SK-N-SH treated with all-trans-retinoic acid at 6 μM for 48 hours (cell line): Measurements from ENCODE around the gene BCKDHA.
"Not testable (repeated sequence)": the region's sequence is repeated elsewhere in the genome, so short reads cannot be mapped to it uniquely, and the experiment has no call there.

Experiments used
- ESRRG ChIP-seq: fragments of 250-450 bp; sonication (Bioruptor Pico); IDR thresholded peaks from 2 replicates; pipeline ENCODE4 v1.6.1; 2021; ENCODE audit warnings: mild to moderate bottlenecking
- RARB ChIP-seq: fragments of 250-450 bp; sonication (Bioruptor Pico); IDR thresholded peaks from 2 replicates; pipeline ENCODE4 v1.8.0; 2021; ENCODE audit warnings: mild to moderate bottlenecking, moderate library complexity
- ZFP30 ChIP-seq: fragments of 450-650 bp; formaldehyde crosslinking; IDR thresholded peaks from 2 replicates; pipeline ENCODE4 v1.5.0; 2022; ENCODE audit warnings: mild to moderate bottlenecking, moderate library complexity
- ZNF8 ChIP-seq: fragments of 450-650 bp; formaldehyde crosslinking; IDR thresholded peaks from 2 replicates; pipeline ENCODE4 v1.5.0; 2020; ENCODE audit warnings: mild to moderate bottlenecking, moderate library complexity

DNA sequence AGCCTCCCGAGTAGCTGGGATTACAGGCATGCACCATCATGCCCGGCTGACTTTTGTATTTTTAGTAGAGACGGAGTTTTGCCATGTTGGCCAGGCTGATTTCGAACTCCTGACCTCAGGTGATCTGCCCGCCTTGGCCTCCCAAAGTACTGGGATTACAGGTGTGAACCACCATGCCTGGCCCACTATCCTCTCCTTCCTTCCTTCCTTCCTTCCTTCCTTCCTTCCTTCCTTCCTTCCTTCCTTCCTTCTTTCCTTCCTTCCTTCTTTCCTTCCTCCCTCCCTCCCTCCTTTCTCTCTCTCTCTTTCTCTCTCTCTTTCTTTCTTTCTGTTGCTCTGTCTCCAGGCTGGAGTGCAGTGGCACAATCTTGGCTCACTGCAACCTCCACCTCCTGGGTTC lies 26.5 kb upstream of the BCKDHA start:
- not testable (repeated sequence) for TF ChIP-seq RARB, ZNF8, ESRRG, ZFP30 (CRISPR knock-in tag)
